Caco-2 (cell line): ENCODE results near the gene ZMYM4. TPM values are rescaled to one million over a fixed set of nuclear protein-coding genes. Genes with fewer than 3 reads are reported as not detected.

Experiments
- BruUV-seq: library from RNA; stranded (reverse); fragments of 400-500 nt; replicated peaks from 2 replicates; lab custom pipeline; 2021; lab: Mats Ljungman, UMichigan
- CTCF ChIA-PET: fragments of 300-600 bp; sonication (Branson Sonifier 250); formaldehyde crosslinking; loops from one replicate; lab custom pipeline; 2022; ENCODE audit warnings: antibody characterized with exemption; lab: Charles Lee
- POLR2A ChIA-PET: fragments of 300-600 bp; sonication (Branson Sonifier 250); formaldehyde crosslinking; loops from one replicate; lab custom pipeline; 2022; ENCODE audit warnings: antibody characterized with exemption; lab: Charles Lee
- DNase-seq, 2 experiments: peaks; one replicate each; pipeline versions ENCODE4 v3.0.0 to v3.0.0-alpha.2; 2020 to 2022
- H3K27me3 ChIP-seq: replicated peaks from 2 replicates; pipeline ENCODE4 v1.6.0; 2011; ENCODE audit warnings: low read length; ENCODE audit not compliant: control insufficient read depth, insufficient read depth
- H3K36me3 ChIP-seq: 2 replicates; pipeline ENCODE4 v1.5.1; 2011; ENCODE audit warnings: low read length; ENCODE audit not compliant: control insufficient read depth, insufficient read depth
- H3K4me1 ChIP-seq: fragments of 250-450 bp; sonication (Bioruptor Pico); 2 replicates; pipeline ENCODE4 v1.5.1; 2020; ENCODE audit warnings: mild to moderate bottlenecking
- H3K4me3 ChIP-seq: 2 replicates; pipeline ENCODE4 v1.5.1; 2011; ENCODE audit warnings: low read depth, mild to moderate bottlenecking, control low read depth, low read length
- H3K9me3 ChIP-seq: fragments of 250-450 bp; sonication (Bioruptor Pico); 2 replicates; pipeline ENCODE4 v1.5.1; 2020; ENCODE audit warnings: mild to moderate bottlenecking, moderate library complexity
- H3K27ac Mint-ChIP-seq: one replicate; pipeline ENCODE4 v1.8.0; 2022; ENCODE audit warnings: mixed read lengths; ENCODE audit not compliant: unreplicated experiment
- H3K27me3 Mint-ChIP-seq: one replicate; pipeline ENCODE4 v1.8.0; 2022; ENCODE audit warnings: mixed read lengths; ENCODE audit not compliant: insufficient read depth, unreplicated experiment
- H3K36me3 Mint-ChIP-seq: one replicate; pipeline ENCODE4 v1.8.0; 2022; ENCODE audit warnings: mild to moderate bottlenecking, mixed read lengths; ENCODE audit not compliant: insufficient read depth, unreplicated experiment
- H3K4me1 Mint-ChIP-seq: one replicate; pipeline ENCODE4 v1.8.0; 2022; ENCODE audit warnings: low read depth, mixed read lengths; ENCODE audit not compliant: unreplicated experiment
- H3K4me3 Mint-ChIP-seq: one replicate; pipeline ENCODE4 v1.8.0; 2022; ENCODE audit warnings: mild to moderate bottlenecking, moderate library complexity, mixed read lengths; ENCODE audit not compliant: unreplicated experiment
- H3K9me3 Mint-ChIP-seq: one replicate; pipeline ENCODE4 v1.8.0; 2022; ENCODE audit warnings: mixed read lengths; ENCODE audit not compliant: unreplicated experiment
- CTCF ChIP-seq, 2 experiments: fragments of 200-600 bp in 1 of 2; IDR thresholded peaks; 1 replicate in 1 of 2; 2 replicates in 1 of 2; pipeline versions ENCODE4 v1.5.1 to v1.8.0; 2011 to 2022; ENCODE audit warnings: antibody characterized with exemption in 1 of 2, control low read depth in 1 of 2, inconsistent platforms in 1 of 2, low read depth in 1 of 2, low read length in 1 of 2, mild to moderate bottlenecking in 1 of 2, moderate library complexity in 1 of 2; ENCODE audit not compliant: insufficient read depth in 1 of 2, severe bottlenecking in 1 of 2, unreplicated experiment in 1 of 2
- intact Hi-C: fragments of 100-400 bp; cut with micrococcal nuclease; formaldehyde crosslinking; loops from one replicate; pipeline ENCODE4 v1.10.0; 2022; ENCODE audit not compliant: unreplicated experiment
- total RNA-seq: library from RNA; stranded (reverse); gene quantifications from 2 replicates; pipeline ENCODE4 v1.2.3, GENCODE V29; 2022

ZMYM4 gene
- total RNA-seq, 1 experiment from 2014 or later = 26.5 TPM

DNA sequence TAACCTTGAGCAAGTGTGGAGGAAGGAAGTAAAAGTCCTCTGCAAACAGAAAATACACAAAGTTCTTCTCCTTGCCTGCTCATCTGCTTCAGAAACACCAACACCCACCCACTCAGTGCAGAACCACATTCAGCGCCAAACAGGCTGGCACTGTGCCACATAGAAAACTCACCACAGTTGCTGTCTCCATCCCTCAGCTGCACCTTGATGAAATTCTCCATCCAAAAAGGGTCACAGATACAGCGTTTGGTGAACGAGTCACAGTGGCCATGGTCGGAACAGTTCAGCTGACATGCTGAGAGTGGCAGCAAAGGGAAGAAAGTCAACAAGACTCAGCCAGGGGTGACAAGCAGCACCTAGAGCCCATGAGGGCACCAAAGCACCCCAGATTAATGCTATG is 174.2 kb downstream of the ZMYM4 start:
- Mint-ChIP-seq H3K9me3 (no peaks in the 10 kb centered on the region), H3K27me3 (no peaks in the 10 kb centered on the region), H3K27ac (no peak overlapping the region), H3K4me3 (no peak overlapping the region), H3K4me1 (peaks cover 7% of the 10 kb centered on the region), H3K36me3 (peaks cover 19% of the 10 kb centered on the region)
- Histone ChIP-seq H3K4me1 (no peaks in the 10 kb centered on the region), H3K27me3 (no peaks in the 10 kb centered on the region), H3K4me3 (no peak overlapping the region), H3K9me3 (no peaks in the 10 kb centered on the region), H3K36me3 (no peaks in the 10 kb centered on the region)
- TF ChIP-seq CTCF (IDR thresholded peaks at IDR 0.05; ENCODE audit: insufficient read depth in 1 of 2, low read depth in 1 of 2, low read length in 1 of 2, severe bottlenecking in 1 of 2, unreplicated experiment in 1 of 2) = no peak
- no TSS peak for BruUV-seq
- intact Hi-C loops = no loop called here
- DNase-seq = no peak
- ChIA-PET CTCF (no interaction called here), POLR2A (no interaction called here)

GRCh38 chr1:35443768-35444518 is 175.4 kb downstream of the ZMYM4 start:
- Mint-ChIP-seq H3K4me3 (no peak overlapping the region), H3K27ac (no peak overlapping the region), H3K36me3 (peaks cover 9% of the 10 kb centered on the region), H3K4me1 (peaks cover 7% of the 10 kb centered on the region), H3K9me3 (no peaks in the 10 kb centered on the region), H3K27me3 (no peaks in the 10 kb centered on the region)
- POLR2A ChIA-PET = no interaction called here
- BruUV-seq = no TSS peak
- no peaks in the 10 kb centered on the region for H3K4me1 ChIP-seq
- TF ChIP-seq CTCF (IDR thresholded peaks at IDR 0.05; ENCODE audit: insufficient read depth in 1 of 2, low read depth in 1 of 2, low read length in 1 of 2, severe bottlenecking in 1 of 2, unreplicated experiment in 1 of 2) = no peak
- no peaks in the 10 kb centered on the region for H3K9me3 ChIP-seq
- CTCF ChIA-PET = no interaction called here
- H3K4me3 ChIP-seq = no peak overlapping the region
- H3K36me3 ChIP-seq = no peaks in the 10 kb centered on the region
- no peaks in the 10 kb centered on the region for H3K27me3 ChIP-seq
- intact Hi-C loops = no loop called here
- DNase-seq = no peak

DNA sequence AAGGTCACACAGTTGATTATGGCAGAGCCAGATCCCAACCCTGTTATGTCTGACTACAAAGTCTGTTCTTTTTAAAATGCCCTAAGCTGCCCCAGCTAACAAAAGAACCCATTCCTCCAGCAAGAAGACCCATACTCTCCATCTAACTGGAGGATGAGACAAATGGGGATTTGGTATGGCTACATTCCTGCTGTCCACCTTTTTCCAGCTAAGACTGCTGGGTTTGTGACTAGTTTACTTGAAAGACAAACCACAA is 175.9 kb downstream of the ZMYM4 start:
- no peak for DNase-seq
- ChIA-PET CTCF (no interaction called here), POLR2A (no interaction called here)
- Mint-ChIP-seq H3K27me3 (no peaks in the 10 kb centered on the region), H3K36me3 (peaks cover 4% of the 10 kb centered on the region), H3K27ac (no peak overlapping the region), H3K4me1 (peaks cover 3% of the 10 kb centered on the region), H3K9me3 (no peaks in the 10 kb centered on the region), H3K4me3 (no peak overlapping the region)
- H3K4me1 ChIP-seq = no peaks in the 10 kb centered on the region
- H3K4me3 ChIP-seq = no peak overlapping the region
- TF ChIP-seq CTCF (IDR thresholded peaks at IDR 0.05; ENCODE audit: insufficient read depth in 1 of 2, low read depth in 1 of 2, low read length in 1 of 2, severe bottlenecking in 1 of 2, unreplicated experiment in 1 of 2) = no peak
- intact Hi-C loops = no loop called here
- no peaks in the 10 kb centered on the region for H3K36me3 ChIP-seq
- no peaks in the 10 kb centered on the region for H3K27me3 ChIP-seq
- no peaks in the 10 kb centered on the region for H3K9me3 ChIP-seq
- BruUV-seq = no TSS peak
